Hepatocyte (in vitro differentiated cells): Measurements from ENCODE around the gene CDH15. TPM values are rescaled to one million over a fixed set of nuclear protein-coding genes. Genes with fewer than 3 reads are reported as not detected.
"Not testable (repeated sequence)": the region's sequence is repeated elsewhere in the genome, so short reads cannot be mapped to it uniquely, and the experiment has no call there.

Experiments used
- DNase-seq: peaks from one replicate; pipeline ENCODE4 v3.0.0-alpha.2; 2016; ENCODE audit warnings: low spot score
- H2AFZ ChIP-seq: fragments of 200-600 bp; sonication (generic); 2 replicates; pipeline ENCODE4 v1.6.0; 2016; ENCODE audit warnings: antibody characterized with exemption, mild to moderate bottlenecking
- H3K27ac ChIP-seq: fragments of 200-600 bp; sonication (generic); 2 replicates; pipeline ENCODE4 v1.5.1; 2016; ENCODE audit warnings: mild to moderate bottlenecking
- H3K27me3 ChIP-seq: fragments of 200-600 bp; sonication (generic); 2 replicates; pipeline ENCODE4 v1.6.1; 2016
- H3K36me3 ChIP-seq: fragments of 200-600 bp; sonication (generic); replicated peaks from 2 replicates; pipeline ENCODE4 v1.5.1; 2016; ENCODE audit warnings: low read depth; ENCODE audit not compliant: insufficient read depth
- H3K4me1 ChIP-seq: fragments of 200-600 bp; sonication (generic); 2 replicates; pipeline ENCODE4 v1.5.1; 2016; ENCODE audit warnings: mild to moderate bottlenecking, moderate library complexity; ENCODE audit not compliant: insufficient read depth
- H3K4me2 ChIP-seq: fragments of 200-600 bp; sonication (generic); 2 replicates; pipeline ENCODE4 v1.6.0; 2016
- H3K4me3 ChIP-seq: fragments of 200-600 bp; sonication (generic); 2 replicates; pipeline ENCODE4 v1.5.1; 2016; ENCODE audit warnings: mild to moderate bottlenecking
- H3K79me2 ChIP-seq: fragments of 200-600 bp; sonication (generic); 2 replicates; pipeline ENCODE4 v1.6.0; 2017; ENCODE audit warnings: mild to moderate bottlenecking
- H3K9me2 ChIP-seq: fragments of 200-600 bp; sonication (generic); replicated peaks from 2 replicates; pipeline ENCODE4 v1.6.0; 2017; ENCODE audit warnings: mild to moderate bottlenecking; ENCODE audit not compliant: insufficient read depth
- H3K9me3 ChIP-seq: fragments of 200-600 bp; sonication (generic); 2 replicates; pipeline ENCODE4 v1.5.1; 2016; ENCODE audit warnings: low read depth, mild to moderate bottlenecking
- H4K20me1 ChIP-seq: fragments of 200-600 bp; sonication (generic); 2 replicates; pipeline ENCODE4 v1.6.0; 2016; ENCODE audit warnings: mild to moderate bottlenecking; ENCODE audit not compliant: insufficient read depth, poor library complexity, severe bottlenecking
- EZH2 ChIP-seq: fragments of 200-600 bp; sonication (generic); IDR thresholded peaks from 2 replicates; pipeline ENCODE4 v1.6.1; 2016; ENCODE audit warnings: antibody characterized with exemption, mild to moderate bottlenecking, borderline replicate concordance
- EZH2phosphoT487 ChIP-seq: fragments of 200-600 bp; sonication (generic); IDR thresholded peaks from one replicate; pipeline ENCODE4 v1.6.1; 2018; ENCODE audit warnings: antibody characterized with exemption, mild to moderate bottlenecking, low read depth, moderate library complexity; ENCODE audit not compliant: unreplicated experiment, severe bottlenecking
- WGBS: methylation state at CpG from one replicate; pipeline ENCODE4 v1.1.6; 2016; ENCODE audit warnings: low lambda C conversion rate; ENCODE audit errors: missing lambda C conversion rate; 5-methylcytosine and 5-hydroxymethylcytosine counted together
- polyA plus RNA-seq: library from polyadenylated mRNA; unstranded; fragments of >200 nt; fragmentation: Nextera tagmentation; extraction: Ambion mirVana; gene quantifications from 2 replicates; pipeline ENCODE4 v1.2.1, GENCODE V29; 2016
- total RNA-seq: library from RNA; depleted of rRNA; stranded (reverse); fragments of >200 nt; gene quantifications from 2 replicates; pipeline ENCODE4 v1.2.3, GENCODE V29; 2014
- TF ChIP-seq, protein P1 (sequence below): fragments of 200-600 bp; sonication (generic); IDR thresholded peaks from 2 replicates; pipeline ENCODE4 v1.5.1; 2016; ENCODE audit warnings: antibody characterized with exemption, mild to moderate bottlenecking; ENCODE audit not compliant: poor library complexity

The CDH15 gene
- total and polyA plus RNA-seq, 2 experiments from 2014 or later = 0.13 to 0.47 TPM

DNA sequence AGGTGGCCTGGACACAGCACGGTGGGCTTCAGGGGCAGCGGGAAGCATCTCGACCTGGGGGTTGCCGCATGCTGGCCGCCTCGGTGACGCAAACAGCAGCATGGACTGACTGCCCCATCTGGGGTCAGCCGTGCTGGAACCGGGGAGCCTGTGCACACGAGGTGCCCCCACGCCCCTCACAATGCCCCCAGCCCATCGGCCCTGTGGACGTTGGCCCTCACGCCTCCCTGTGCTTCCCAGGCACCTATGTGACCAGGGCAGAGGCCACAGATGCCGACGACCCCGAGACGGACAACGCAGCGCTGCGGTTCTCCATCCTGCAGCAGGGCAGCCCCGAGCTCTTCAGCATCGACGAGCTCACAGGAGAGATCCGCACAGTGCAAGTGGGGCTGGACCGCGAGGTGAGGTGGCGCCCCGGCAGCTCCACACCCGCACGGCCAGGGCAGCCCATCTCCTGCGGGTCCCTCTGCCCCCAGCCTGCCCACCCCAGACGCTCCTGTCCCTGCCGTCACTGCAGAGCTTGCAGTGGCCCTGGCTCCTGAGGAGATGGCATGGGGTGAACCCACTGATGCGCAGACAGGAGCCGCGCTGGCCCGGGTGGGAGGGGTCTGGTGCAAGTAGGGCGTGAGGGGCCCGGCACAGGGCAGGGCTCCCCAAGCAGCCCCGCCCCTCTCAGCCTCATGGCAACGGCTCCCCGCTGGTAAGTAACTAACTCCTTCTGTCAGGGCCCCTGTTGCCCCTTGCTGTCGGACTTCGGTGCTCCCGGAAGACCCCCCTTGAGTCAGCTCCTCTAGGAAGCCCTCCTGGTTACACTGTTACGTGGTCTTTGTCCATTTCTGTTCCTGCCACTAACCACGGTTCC, 13.6 kb downstream of the CDH15 start:
- no peaks in the 10 kb centered on the region for H3K4me1 ChIP-seq
- 95% methylated on average over 38 of the region's 48 CpGs for WGBS
- H3K9me3 ChIP-seq = no peaks in the 10 kb centered on the region
- no peaks in the 10 kb centered on the region for H3K36me3 ChIP-seq
- H3K4me3 ChIP-seq = no peak overlapping the region
- no peaks in the 10 kb centered on the region for H3K9me2 ChIP-seq
- H3K27ac ChIP-seq = no peak overlapping the region
- H3K27me3 ChIP-seq = no peaks in the 10 kb centered on the region
- H3K79me2 ChIP-seq = no peaks in the 10 kb centered on the region
- no peak for DNase-seq
- no peak for TF ChIP-seq EZH2phosphoT487
- no peak for TF ChIP-seq EZH2
- TF ChIP-seq, protein P1, sequence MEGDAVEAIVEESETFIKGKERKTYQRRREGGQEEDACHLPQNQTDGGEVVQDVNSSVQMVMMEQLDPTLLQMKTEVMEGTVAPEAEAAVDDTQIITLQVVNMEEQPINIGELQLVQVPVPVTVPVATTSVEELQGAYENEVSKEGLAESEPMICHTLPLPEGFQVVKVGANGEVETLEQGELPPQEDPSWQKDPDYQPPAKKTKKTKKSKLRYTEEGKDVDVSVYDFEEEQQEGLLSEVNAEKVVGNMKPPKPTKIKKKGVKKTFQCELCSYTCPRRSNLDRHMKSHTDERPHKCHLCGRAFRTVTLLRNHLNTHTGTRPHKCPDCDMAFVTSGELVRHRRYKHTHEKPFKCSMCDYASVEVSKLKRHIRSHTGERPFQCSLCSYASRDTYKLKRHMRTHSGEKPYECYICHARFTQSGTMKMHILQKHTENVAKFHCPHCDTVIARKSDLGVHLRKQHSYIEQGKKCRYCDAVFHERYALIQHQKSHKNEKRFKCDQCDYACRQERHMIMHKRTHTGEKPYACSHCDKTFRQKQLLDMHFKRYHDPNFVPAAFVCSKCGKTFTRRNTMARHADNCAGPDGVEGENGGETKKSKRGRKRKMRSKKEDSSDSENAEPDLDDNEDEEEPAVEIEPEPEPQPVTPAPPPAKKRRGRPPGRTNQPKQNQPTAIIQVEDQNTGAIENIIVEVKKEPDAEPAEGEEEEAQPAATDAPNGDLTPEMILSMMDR = no peak
- no peak overlapping the region for H3K4me2 ChIP-seq
- no peak overlapping the region for H2AFZ ChIP-seq
- H4K20me1 ChIP-seq = no peaks in the 10 kb centered on the region

DNA sequence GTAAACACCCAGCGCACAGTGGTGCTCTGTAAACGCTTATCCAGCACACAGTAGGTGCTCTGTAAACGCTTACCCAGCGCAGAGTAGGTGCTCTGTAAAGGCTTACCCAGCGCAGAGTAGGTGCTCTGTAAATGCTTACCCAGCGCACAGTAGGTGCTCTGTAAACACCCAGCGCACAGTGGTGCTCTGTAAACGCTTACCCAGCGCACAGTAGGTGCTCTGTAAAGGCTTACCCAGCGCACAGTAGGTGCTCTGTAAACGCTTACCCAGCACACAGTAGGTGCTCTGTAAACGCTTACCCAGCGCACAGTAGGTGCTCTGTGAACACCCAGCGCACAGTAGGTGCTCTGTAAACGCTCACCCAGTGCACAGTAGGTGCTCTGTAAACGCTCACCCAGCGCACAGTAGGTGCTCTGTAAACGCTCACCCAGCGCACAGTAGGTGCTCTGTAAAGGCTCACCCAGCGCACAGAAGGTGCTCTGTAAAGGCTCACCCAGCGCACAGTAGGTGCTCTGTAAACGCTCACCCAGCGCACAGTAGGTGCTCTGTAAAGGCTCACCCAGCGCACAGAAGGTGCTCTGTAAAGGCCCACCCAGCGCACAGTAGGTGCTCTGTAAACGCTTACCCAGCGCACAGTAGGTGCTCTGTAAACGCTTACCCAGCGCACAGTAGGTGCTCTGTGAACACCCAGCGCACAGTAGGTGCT, 14.5 kb downstream of the CDH15 start:
- not testable (repeated sequence) for H3K27me3 ChIP-seq, H3K79me2 ChIP-seq, H4K20me1 ChIP-seq, H3K9me2 ChIP-seq, DNase-seq, H3K4me3 ChIP-seq, H2AFZ ChIP-seq, H3K9me3 ChIP-seq, H3K4me2 ChIP-seq, H3K27ac ChIP-seq, H3K4me1 ChIP-seq, H3K36me3 ChIP-seq
- 96% methylated on average over 24 of the region's 30 CpGs for WGBS

DNA sequence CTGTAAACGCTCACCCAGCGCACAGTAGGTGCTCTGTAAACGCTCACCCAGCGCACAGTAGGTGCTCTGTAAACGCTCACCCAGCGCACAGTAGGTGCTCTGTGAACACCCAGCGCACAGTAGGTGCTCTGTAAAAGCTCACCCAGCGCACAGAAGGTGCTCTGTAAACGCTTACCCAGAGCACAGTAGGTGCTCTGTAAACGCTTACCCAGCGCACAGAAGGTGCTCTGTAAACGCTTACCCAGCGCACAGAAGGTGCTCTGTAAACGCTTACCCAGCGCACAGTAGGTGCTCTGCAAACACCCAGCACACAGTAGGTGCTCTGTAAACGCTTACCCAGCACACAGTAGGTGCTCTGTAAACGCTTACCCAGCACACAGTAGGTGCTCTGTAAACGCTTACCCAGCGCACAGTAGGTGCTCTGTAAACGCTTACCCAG, 15.1 kb downstream of the CDH15 start:
- not testable (repeated sequence) for H3K4me2 ChIP-seq, H2AFZ ChIP-seq, H3K36me3 ChIP-seq, DNase-seq, H3K9me3 ChIP-seq, H3K27me3 ChIP-seq, H3K27ac ChIP-seq, H4K20me1 ChIP-seq, H3K4me3 ChIP-seq, H3K4me1 ChIP-seq, H3K79me2 ChIP-seq, H3K9me2 ChIP-seq
- 96% methylated on average over 16 of the region's 20 CpGs for WGBS

DNA sequence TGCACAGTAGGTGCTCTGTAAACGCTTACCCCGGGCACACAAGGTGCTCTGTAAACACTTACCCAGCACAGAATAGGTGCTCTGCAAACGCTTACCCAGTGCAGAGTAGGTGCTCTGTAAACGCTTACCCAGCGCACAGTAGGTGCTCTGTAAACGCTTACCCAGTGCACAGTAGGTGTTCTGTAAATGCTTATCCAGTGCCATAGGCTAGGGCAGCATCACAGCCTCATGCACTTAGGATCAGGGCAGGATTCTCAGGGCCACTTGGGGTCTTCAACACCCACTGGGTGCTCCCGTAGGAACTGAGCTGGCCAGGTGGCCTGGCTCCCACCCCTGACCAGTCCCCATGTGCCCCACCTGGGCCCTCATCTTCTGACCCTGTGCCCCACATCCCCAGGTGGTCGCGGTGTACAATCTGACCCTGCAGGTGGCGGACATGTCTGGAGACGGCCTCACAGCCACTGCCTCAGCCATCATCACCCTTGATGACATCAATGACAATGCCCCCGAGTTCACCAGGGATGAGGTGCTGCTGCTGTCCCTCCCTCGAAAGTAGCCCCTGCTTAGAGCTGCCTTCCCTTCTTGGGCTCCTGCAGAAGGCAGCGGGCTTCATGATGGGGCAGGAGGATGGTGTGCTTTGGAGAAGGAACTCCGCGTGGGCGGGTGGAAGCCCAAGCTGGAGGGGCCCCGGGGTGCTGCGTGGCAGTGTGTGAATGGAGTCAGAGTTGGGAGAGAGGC, 15.7 kb downstream of the CDH15 start:
- Histone ChIP-seq H3K79me2 (no peaks in the 10 kb centered on the region), H3K4me3 (no peak overlapping the region), H3K4me2 (no peak overlapping the region), H2AFZ (no peak overlapping the region), H3K27me3 (no peaks in the 10 kb centered on the region), H3K9me2 (no peaks in the 10 kb centered on the region), H4K20me1 (no peaks in the 10 kb centered on the region), H3K4me1 (peaks cover 5% of the 10 kb centered on the region), H3K36me3 (no peaks in the 10 kb centered on the region), H3K9me3 (no peaks in the 10 kb centered on the region), H3K27ac (no peak overlapping the region)
- 84% methylated on average over 19 of the region's 19 CpGs for WGBS
- TF ChIP-seq EZH2 (no peak), EZH2phosphoT487 (no peak)
- TF ChIP-seq, protein P1 = no peak
- no peak for DNase-seq
